Kidney (tissue), 14 donors: ENCODE measurements around the gene RPTOR. TPM values are rescaled to one million over a fixed set of nuclear protein-coding genes. Genes with fewer than 3 reads are reported as not detected.

ENCODE experiments used
- DNase-seq, 5 donors: peaks; one replicate each; pipeline ENCODE4 v3.0.0-alpha.2; 2013 to 2020
- FAIRE-seq: peaks from 2 replicates; lab custom pipeline; 2012; peaks lifted over from hg19 to GRCh38; lab: Jason Lieb, UNC
- H3K27ac ChIP-seq, 2 donors: one replicate each; pipeline ENCODE4 v1.7.0; 2013; ENCODE audit warnings: low read depth in 2 of 2, low read length in 2 of 2, inconsistent platforms in 1 of 2
- H3K27me3 ChIP-seq: one replicate; pipeline ENCODE4 v1.7.1; 2013; ENCODE audit warnings: low read length, inconsistent platforms; ENCODE audit not compliant: control insufficient read depth, insufficient read depth
- H3K36me3 ChIP-seq, 3 donors: one replicate each; pipeline versions ENCODE4 v1.7.0 to v1.7.1; 2013; ENCODE audit warnings: low read length in 3 of 3, control low read depth in 1 of 3, inconsistent platforms in 1 of 3; ENCODE audit not compliant: insufficient read depth in 3 of 3, control insufficient read depth in 2 of 3
- H3K4me1 ChIP-seq, 3 donors: one replicate each; pipeline versions ENCODE4 v1.7.0 to v1.7.1; 2013; ENCODE audit warnings: low read length in 3 of 3, inconsistent platforms in 1 of 3, low read depth in 1 of 3; ENCODE audit not compliant: control insufficient read depth in 2 of 3, insufficient read depth in 2 of 3
- H3K4me3 ChIP-seq, 3 donors: one replicate each; pipeline versions ENCODE4 v1.7.0 to v1.8.1; 2013; ENCODE audit warnings: low read length in 3 of 3, control low read depth in 1 of 3, inconsistent platforms in 1 of 3
- H3K9ac ChIP-seq, 3 donors: one replicate each; pipeline versions ENCODE4 v1.7.0 to v1.7.1; 2013; ENCODE audit warnings: low read length in 3 of 3, control low read depth in 1 of 3, inconsistent platforms in 1 of 3
- H3K9me3 ChIP-seq, 3 donors: one replicate each; pipeline versions ENCODE4 v1.7.0 to v1.7.1; 2013; ENCODE audit warnings: low read length in 3 of 3, control low read depth in 1 of 3, inconsistent platforms in 1 of 3; ENCODE audit not compliant: control insufficient read depth in 2 of 3, insufficient read depth in 1 of 3
- CTCF ChIP-seq: IDR thresholded peaks from 3 replicates; pipeline ENCODE4 v1.5.1; 2012; ENCODE audit warnings: mild to moderate bottlenecking, moderate library complexity, borderline replicate concordance; ENCODE audit not compliant: insufficient read depth; ENCODE audit errors: extremely low read depth
- intact Hi-C: fragments of 100-400 bp; cut with DNase I; formaldehyde crosslinking; loops from one replicate; pipeline ENCODE4 v1.11.1; 2022
- polyA plus RNA-seq: library from polyadenylated mRNA; stranded (reverse); fragments of 350-450 nt; fragmentation: Illumina TruSeq; extraction: RNeasy Lipid Tissue Mini Kit (QIAGEN cat#74804); gene quantifications from one replicate; pipeline ENCODE4 v1.2.3, GENCODE V29; 2014; ENCODE audit warnings: low read depth, low replicate concordance; ENCODE audit not compliant: insufficient read depth
- total RNA-seq: library from RNA; stranded (reverse); fragmentation: NEBNext Ultra II Directional; extraction: Animal tissue kit (Norgen Biotek cat#: 25700); gene quantifications from one replicate; pipeline ENCODE4 v1.2.1, GENCODE V29; 2021
- donor health status: control.
- donor health status: control.
- donor health status: control.
- donor health status: control.
- donor health status: control.
- donor health status: DM: yes; HTN: yes; CAD: no.
- donor health status: Normal renal cell carcinoma (clear cell type).

RPTOR gene
- total and polyA plus RNA-seq, 2 donors from 2014 or later = 5.5 to 37.6 TPM

- Histone ChIP-seq H3K9me3 (no peaks in the 10 kb centered on the region), H3K36me3 (peaks cover 0 to 5% (median 5%) of the 10 kb centered on the region in 3 donors), H3K27me3 (no peaks in the 10 kb centered on the region), H3K9ac (no peak overlapping the region), H3K27ac (no peak overlapping the region), H3K4me3 (no peak overlapping the region), H3K4me1 (no peaks in the 10 kb centered on the region)
- intact Hi-C loops = no loop called here
- DNase-seq = peak in 2 of 5 donors; percentile 43 to 53
- no peak for FAIRE-seq
- TF ChIP-seq CTCF = no peak
Observed at GRCh38 chr17:80908211-80908610, 363.6 kb downstream of the RPTOR start.

- TF ChIP-seq CTCF = no peak
- no peaks in the 10 kb centered on the region for H3K4me1 ChIP-seq
- DNase-seq (peak in 1 of 5 donors; percentile 36), FAIRE-seq (no peak)
- no peak overlapping the region for H3K9ac ChIP-seq
- no peak overlapping the region for H3K4me3 ChIP-seq
- no peak overlapping the region for H3K27ac ChIP-seq
- peaks cover 0 to 5% (median 5%) of the 10 kb centered on the region in 3 donors for H3K36me3 ChIP-seq
- intact Hi-C loops = no loop called here
- H3K9me3 ChIP-seq = no peaks in the 10 kb centered on the region
- H3K27me3 ChIP-seq = no peaks in the 10 kb centered on the region
Observed at GRCh38 chr17:80908776-80909175, 364.1 kb downstream of the RPTOR start.

GRCh38 chr17:80909635-80910034 is 365.0 kb downstream of the RPTOR start:
- no peak overlapping the region for H3K4me3 ChIP-seq
- no peaks in the 10 kb centered on the region for H3K4me1 ChIP-seq
- no peak for TF ChIP-seq CTCF
- H3K9me3 ChIP-seq = no peaks in the 10 kb centered on the region
- intact Hi-C loops = no loop called here
- FAIRE-seq (no peak), DNase-seq (no peak)
- no peak overlapping the region for H3K9ac ChIP-seq
- no peak overlapping the region for H3K27ac ChIP-seq
- H3K27me3 ChIP-seq = no peaks in the 10 kb centered on the region
- peaks cover 0 to 5% (median 5%) of the 10 kb centered on the region in 3 donors for H3K36me3 ChIP-seq

GRCh38 chr17:80910043-80910442 is 365.4 kb downstream of the RPTOR start:
- Histone ChIP-seq H3K9me3 (no peaks in the 10 kb centered on the region), H3K27ac (no peak overlapping the region), H3K4me3 (no peak overlapping the region), H3K36me3 (peaks cover 0 to 5% (median 5%) of the 10 kb centered on the region in 3 donors), H3K4me1 (no peaks in the 10 kb centered on the region), H3K27me3 (no peaks in the 10 kb centered on the region), H3K9ac (no peak overlapping the region)
- no peak for TF ChIP-seq CTCF
- FAIRE-seq (no peak), DNase-seq (peak in 1 of 5 donors; percentile 29)
- intact Hi-C loops = no loop called here
